ENCODE measurements around the gene ACSL6.
A peak's percentile ranks its signal among the peaks of the same experiment; 100 is the strongest.

ACSL6 gene

DNA sequence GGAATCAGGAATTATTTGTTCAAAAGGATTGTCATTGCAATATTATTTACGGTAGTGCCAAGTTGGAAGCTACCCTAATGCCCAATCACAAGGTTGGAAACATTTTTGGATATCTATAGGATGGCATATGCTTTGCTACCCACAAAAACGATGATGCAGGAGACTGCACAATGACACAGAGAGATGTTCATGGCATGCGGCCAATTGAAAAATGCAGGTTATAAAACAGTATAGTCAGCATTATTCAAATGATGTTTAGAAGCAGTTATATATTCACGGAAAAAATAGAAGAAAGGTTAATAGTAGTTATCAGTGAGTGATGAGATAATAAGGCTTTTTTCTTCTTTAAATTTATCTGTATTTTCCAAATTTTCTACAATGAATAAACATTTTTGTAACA lies 5.9 kb upstream of the ACSL6 start:
- DNase-seq (ENCODE audit: low read depth, low spot score) = no peak

DNA sequence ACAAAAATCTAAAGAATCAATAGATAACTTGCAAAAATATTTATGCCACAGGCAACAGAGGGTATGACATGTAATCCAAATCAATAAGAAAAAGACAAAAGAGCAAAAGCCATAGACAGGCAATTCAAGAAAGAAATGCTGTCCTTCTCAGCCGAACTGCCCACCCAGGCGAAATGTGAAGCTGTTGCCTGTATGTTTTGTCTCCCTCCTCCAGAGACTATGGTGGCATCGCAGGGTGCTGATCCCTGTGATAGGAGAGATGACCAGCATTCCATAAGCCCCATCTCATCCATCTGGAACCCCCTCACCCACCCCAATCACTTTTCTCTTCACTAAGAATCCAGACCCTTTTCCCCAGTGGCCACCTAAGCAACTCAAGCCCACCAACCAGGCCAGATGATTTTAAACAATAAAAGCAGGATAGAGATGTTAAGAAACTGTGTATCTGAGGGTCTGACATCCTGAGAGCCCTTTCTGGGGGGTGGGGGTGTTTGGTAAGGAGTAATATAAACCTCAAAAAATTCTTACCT lies 5.3 kb upstream of the ACSL6 start:
- no peak for DNase-seq (ENCODE audit: low read depth, low spot score)

DNA sequence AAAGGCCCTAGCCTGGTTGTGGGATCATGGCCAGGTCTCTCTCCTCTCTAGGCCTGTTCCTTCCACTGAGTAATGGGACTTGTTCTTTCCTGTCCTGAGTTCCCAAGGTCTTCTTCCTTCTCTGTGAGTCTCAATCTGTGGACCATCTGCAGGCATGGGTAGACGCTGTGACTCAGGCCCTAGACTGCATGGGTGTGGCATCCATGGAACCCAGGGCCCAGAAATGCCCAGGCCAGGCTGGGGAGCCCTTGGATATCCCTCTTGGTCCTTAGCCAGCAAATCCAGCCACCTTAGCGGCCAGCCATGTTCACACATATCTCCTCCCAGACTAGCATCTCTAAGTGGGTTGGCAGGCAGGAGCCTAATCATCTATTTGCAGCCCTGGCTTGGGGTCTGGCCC lies 2.3 kb upstream of the ACSL6 start:
- DNase-seq (ENCODE audit: low read depth, low spot score) = no peak

DNA sequence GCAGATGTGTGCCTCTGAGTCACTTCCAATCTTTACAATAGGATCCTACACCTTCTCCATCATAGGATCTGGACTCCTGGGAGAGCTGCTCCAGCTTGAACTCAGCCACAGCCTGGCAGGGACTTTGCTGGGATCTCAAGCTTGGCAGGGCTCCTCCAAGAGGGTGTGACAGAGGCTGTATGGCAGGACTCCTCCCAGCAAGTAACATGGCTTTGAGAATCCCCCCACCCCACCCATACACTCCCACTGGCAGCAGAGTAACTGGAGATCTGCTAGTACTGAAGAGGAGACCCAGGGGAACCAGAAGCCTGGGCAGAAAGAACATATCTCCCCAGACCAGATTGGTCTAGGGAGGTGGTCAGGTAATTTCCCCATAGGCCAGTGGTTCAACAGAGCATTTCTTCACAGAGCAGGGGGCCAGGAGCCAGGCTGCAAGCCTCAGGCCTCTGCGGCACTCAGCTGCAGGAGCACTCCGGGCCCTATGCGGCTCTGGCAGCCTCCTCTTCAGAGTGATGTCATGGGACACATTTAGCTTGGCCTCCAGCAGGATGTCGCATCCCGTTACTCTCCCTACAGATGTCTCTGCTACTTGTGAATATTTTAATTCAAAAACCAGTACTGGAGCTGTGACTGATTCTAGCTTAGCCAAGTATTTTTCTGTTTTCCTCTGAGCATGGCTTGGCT lies 1.7 kb upstream of the ACSL6 start:
- no peak for DNase-seq (ENCODE audit: low read depth, low spot score)

DNA sequence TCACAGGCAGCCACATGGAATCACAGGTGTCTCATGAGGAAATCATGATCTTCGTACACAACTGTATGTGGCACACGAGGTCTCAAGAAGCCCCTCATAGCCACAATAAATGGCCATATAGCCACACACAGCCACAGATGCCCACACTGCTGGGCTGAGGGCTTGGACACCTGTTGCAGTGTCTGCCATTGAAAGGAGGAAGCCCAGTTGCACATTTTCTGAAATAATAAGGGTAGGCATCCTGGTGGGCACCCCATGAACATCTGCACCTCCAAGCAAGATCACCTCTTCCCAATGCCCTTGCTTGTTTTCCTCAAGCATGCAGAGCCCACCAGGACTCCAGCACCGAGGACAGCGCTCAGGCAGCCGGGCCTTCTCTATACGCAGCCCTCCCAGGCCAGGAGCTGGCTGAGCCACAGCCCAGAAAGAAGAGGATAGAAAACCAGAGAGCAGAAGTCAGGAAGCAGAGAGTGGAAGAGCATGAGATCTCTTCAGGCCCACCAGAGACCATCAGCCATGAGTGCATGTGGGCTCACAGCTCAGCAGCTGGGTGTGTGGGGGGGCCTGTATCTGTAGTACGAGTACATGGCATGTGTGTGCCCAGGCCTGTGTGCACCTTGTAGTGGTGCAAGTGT lies 1.0 kb upstream of the ACSL6 start:
- DNase-seq (ENCODE audit: low read depth, low spot score) = peak; percentile 61

DNA sequence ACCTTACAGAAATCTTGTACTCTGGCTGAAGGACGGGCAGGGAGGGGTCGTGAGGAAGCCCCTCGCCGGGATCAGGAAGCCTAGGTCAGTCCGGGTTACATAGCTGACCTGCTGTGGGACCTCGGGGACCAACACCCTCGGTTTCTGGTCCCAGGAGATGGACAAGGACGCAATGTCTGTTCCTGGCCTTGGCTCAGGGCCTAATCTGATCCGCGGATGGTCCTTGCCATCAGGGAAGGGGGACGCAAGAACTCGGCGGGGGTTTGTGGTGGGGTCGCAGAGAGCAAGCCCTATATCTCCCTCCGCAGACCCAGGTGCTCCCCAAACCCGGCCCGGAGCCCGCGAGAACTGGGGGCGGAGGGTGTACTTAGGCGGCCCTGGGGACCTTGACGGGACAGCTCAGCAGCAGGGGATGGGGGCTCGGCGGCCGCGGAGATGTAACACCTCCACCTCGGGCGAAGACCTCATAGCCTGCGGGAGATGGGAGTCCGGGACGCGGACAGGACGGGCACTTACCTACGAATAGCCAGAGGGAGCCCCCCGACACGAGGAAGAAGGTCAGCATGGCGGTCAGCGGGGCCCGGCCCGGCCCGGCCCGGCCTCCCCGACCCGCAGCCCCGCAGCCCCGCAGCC lies 353 bp downstream of the ACSL6 start:
- no peak for DNase-seq (ENCODE audit: low read depth, low spot score)

DNA sequence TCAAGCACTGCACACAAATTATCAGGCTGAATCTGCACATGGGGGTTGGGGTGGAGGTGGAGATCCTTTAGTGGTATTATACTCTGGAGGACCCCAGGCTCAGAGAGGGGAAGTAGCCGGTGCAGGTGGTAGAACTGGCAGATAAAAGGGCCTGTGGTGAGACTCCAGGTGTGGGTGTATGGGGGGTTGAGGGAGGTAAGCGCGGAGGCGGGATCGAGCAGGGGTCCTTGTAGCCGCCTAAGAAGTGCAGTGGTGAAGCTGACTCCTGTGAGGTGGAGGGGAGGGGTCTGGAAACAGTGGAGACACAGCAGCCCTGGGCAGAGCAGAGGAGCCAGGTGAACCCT lies 841 bp downstream of the ACSL6 start:
- no peak for DNase-seq (ENCODE audit: low read depth, low spot score)

DNA sequence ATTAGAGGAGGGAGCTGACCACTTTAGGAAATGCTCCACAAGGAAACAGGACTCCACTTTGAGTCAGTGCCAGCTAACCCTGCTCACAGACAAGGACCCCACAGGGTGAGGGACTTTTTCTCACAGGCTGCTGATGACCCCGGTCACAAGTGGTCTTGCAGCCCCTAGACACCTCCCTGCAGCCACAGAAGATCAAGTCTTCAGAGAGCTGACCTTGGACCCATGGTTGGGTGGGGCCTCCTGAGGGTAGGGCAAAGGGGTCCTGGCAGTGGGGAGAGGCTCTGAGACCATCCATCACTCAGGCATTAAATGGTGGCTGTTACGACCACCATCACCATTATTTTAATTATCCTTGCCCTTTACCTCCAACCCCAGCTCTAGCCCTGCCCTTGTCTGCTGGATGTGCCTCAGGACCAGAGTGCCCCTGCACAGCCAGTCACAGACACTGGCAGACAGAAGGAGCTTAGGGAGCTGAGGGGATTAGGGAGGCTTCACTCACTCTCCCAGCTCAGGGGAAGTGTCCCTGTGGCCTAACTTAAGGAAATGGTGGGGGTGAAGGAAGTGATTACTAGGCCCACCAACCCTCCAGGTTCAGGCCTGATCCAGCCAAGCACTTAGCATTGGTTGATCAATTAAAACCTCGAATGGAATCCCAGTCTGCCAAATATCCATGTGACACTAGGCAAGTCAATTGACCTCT lies 1.6 kb downstream of the ACSL6 start:
- no peak for DNase-seq (ENCODE audit: low read depth, low spot score)

DNA sequence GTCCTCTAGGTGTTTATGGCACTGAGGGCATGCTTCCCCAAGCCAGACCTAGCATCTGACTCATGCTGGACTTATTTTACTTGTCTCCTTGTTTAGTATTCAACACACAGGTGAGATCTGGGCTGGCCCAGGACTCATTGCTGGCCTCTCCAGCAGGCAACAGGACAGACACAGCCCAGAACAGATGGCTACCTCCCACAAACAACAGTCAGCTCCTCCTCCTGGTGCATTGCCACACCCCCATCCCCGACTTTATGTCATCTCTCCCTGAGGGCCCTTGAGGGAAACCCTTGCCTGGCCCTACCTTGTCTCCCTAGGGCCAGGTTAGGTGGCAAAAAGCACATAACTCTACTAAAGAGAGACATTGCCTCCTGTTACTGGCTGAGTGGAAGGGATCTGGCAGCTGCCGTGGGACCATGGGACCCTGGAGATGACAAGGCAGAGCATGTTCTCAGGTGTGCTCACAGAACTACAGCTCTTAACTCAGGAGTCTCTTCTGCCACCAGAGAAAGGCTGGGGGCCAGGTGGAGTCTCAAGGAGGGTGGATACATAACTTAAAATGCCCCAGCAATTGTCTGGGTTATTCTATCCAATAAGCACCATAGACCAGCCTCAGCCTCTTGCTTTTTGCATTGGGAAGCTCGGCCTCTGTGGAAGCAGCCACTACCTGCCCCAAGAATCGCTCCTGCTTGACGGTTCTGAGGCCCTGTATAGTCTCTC lies 2.3 kb downstream of the ACSL6 start:
- no peak for DNase-seq (ENCODE audit: low read depth, low spot score)

DNA sequence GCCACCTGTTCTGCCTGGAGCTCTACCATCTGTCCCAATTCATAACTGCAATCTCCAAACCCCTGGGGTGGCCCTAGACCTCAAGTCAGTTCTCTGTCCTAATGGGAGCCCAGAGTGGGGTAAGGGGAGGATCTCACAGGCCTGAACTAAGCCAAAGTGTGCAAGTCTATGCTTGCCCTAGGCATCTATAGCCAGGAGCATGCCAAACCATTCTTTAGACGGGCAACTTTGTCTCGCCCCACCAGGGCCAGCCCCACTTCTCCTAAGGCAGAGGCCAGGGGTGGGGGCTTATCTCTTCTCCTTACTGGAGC lies 3.3 kb downstream of the ACSL6 start:
- no peak for DNase-seq (ENCODE audit: low read depth, low spot score)

DNA sequence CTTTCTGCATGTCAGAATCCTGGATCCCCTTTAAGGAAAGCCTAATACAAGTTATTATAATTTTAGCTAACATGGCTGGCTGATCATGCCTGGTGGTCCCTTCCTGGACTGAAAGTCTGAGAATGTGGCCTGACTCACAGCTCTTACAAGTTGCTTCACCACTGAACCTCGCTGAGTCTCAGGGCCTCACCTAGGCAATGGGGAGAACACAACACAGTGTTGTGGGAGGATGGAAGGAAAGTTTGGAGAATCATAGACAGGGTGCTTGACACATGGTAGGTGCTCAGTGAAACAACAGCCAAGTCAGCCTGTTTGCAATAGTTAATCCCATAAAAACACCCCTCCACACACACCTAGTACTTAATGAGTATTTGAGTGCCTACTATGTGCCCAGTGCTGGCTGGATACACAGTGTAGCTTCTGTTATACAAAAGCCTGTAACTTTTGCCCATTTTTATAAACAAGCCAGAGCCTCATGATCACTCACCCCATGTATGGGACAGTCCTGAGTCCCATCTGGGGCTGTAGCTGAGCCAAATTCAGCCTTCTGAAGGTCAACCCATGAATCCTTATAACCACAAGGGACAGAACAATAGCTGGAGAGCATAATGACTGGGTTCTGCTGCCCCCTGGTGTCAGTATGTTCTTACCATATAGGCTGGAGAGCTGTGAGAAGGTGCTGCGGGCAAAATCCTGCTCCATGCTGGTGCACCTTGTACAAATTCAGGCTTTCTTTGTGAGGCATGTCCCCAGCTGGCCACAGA lies 3.9 kb downstream of the ACSL6 start:
- DNase-seq (ENCODE audit: low read depth, low spot score) = peak; percentile 43

DNA sequence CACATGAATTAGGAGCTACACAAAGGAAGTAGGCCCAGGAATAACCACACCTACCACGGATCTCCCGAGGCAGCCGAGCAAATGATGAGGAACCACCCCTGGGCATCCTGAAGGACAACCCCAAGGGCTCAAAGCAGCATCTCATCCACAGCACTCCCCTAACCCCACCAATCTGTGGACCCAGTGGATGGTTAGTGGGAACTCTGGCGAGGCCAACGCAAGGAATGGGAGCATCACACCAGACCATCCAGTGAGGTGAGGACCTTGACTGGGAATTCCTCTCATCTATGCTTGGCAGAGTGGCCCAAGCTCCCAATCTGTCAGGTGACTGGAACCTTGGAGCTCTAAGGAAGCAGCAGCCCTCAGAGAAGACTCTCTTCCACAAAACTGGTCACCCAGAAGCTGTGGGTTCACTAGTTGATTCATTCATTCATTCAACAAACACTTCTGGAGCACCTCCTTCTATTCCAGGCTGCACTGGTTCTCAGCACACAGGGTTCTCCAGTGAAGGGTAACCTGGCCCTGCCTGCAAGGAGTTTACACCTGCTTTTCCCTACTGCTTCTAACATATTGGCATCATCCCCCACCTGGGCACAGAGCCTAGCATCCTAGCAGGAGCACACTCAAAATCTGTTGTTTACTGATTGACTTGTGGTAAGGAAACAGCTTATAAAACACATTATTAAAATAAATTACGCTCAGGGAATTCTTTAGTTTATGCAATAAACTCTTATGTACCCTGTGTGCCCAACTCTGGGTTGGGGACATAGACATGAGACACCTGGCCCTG lies 4.9 kb downstream of the ACSL6 start:
- no peak for DNase-seq (ENCODE audit: low read depth, low spot score)

DNA sequence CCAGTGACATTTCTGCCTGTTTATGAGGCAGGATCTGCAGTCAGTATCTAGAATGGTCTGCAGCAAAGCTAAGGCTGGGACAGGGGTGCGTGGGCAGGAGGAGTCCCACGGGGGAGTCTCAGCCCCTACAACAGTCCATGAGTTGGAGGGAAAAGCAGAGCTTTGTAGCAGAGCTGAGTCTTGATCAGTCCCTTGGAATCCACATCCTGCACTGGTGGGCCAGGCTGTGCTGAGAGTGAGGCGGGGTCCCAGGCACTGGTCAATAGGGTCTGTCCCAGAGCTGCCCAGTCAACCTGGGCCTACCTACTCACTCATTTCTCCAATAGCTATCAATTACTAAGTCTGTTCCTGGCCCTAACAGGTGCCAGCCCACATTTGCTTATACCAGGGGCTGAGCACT lies 5.9 kb downstream of the ACSL6 start:
- no peak for DNase-seq (ENCODE audit: low read depth, low spot score)

DNA sequence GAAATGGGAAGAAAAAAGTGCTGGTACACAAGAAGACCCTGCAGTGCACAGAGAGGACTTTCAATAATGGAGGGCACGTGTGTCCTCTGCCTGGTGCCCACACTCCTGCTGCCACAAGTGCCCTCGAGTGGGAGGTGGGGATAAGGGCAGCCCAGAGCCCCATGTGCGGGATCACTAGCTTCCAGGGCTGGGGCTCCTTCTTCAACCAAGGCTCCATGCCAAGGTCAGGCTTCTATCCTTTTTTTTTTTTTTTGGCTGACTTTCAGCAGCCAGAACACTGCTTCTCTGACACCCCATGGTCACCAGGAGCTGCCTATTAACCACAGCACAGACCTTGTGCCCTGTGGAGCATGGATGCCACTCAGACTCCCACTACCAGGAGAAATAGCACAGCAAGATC lies 7.5 kb downstream of the ACSL6 start:
- DNase-seq (ENCODE audit: low read depth, low spot score) = no peak

DNA sequence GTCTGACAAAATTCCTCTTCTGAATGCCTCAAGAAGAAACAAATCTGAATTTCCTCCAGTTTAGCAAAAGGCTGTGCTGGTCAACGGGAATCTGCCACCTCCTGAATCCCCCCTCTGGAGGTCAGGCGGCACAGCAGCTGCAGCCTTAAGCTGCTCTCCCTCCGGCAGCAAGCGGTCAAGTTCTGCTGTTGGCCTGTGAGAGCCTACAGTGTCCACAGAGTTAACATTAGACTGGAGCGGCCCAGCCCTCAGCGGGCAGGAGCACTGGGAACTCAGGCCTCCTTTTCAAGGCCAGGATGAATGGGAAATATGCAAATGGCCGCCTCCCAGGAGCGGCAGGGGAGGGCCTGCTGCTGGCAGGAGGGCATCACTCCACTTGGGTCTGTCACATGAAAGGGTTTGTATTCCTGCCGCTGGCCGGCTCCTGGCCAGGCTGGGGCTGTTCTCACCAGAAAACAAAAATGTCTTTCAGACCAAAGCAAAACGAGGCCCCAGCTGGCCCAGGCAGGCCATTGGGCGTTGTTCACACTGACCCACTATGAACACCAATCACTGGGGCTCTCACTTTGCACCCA lies 8.2 kb downstream of the ACSL6 start:
- DNase-seq (ENCODE audit: low read depth, low spot score) = no peak

DNA sequence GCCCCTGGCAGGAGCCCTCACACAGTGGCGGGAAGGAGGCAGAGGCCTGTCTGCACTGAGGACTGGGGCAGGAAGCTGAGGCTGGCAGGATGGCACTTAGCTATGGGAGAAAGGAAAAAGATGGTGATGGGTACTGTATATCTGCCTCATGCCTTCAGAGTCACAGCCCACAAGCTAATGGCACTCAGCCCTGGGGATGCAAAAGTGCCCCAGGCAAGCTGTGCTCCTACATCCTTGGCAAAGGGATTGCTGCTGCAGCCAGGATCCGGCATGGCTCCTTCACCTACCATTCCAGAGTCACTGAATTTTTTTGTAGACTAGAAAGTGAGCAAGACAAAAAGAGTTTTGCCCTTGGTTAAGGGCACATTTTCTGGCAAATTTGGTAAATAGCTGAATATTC lies 8.7 kb downstream of the ACSL6 start:
- DNase-seq (ENCODE audit: low read depth, low spot score) = no peak

DNA sequence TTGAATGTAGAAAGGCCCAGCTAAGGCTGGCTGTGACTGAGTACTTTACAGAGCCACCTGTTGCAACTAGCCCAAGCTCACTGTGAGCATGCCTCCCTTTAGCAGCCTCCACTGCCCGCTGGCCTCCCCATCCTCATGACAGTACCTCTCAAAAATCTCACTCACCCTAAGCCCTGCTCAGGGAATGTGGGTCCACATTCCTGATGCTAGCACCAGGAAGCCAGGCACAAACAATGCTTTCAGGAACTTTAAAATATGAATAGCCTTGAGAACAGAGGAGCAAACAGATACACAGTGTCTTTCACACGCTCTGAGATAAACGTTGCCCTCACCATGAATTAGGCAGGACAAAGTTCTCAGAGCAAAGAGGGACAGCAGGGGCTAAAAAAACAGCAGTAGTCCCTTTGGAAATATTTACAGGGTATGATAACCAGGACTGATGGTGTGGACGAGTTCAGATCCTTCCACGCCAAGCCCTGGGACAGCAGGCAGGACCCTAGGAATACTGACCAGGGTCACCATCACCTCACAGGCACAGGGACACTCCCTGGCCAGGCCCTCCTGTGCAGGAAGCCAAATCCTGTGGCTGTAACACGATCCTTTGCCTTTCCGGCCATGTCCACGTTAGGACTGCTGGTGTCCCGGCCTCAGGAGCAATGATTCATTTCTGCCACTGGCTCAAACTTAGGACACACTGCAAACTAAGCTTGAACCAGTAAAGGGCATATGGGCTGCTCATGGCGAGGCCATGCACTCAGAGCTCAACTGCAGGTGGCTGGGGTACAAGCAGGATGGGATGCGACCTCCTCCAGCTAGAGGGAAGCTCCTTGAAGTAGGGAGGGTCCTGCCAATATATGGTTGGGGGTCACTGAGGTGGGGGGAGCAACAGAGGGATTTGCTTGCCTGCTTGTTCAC lies 9.6 kb downstream of the ACSL6 start:
- no peak for DNase-seq (ENCODE audit: low read depth, low spot score)

DNA sequence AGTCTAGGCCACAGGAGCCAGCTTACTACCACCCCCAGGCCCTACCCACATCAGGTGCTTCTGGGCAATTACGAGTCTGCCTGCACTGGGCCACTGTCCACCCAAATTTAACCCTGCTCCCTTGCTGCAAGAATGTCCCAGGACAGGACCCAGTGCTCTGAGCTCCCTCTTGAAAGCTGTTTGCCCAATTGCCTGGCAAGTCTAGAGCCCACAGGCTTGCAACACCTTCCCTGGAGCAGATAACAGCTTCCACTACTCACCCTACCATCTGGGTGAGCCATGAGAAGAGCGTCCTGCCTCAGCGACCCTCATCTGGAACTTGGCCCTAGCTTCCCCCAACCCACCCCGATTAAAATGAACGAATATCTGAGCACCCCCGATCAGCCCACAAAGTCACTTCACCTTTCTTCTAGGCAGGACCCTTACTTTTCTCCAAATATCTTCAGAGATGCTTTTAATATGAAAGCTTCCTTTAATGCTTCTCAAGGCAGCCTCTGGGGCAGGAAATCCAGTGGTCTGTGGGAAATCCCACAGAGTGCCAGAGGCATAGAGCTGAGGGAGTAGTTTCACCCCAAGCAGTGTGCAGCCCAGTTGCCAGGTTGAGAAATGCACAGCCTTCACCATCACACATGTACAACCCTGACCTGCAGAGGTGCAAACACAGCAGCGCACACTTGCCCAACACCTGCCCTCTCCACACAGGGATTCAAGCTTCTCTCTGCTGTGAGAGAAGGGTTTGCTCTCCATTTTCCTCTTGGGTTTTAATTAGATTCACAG lies 10.6 kb downstream of the ACSL6 start:
- DNase-seq (ENCODE audit: low read depth, low spot score) = no peak

DNA sequence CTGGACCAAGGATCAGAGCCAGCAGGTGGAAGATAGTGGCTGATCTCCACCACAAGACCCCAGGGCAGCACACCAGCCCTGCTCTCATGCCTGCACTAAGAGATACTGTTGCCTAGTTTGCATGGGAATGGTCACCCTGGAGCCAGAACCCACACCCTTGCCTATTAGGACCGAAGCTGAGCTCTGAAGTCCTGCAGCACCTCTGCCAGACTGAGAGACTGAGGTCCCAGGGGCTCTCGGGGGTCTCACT lies 11.3 kb downstream of the ACSL6 start:
- DNase-seq (ENCODE audit: low read depth, low spot score) = no peak
